ENCODE results near the gene LTBP1. TPM values are rescaled to one million over a fixed set of nuclear protein-coding genes. Genes with fewer than 3 reads are reported as not detected.

The LTBP1 gene
- total RNA-seq, 1 donor from 2014 or later: 90.4 TPM

DNA sequence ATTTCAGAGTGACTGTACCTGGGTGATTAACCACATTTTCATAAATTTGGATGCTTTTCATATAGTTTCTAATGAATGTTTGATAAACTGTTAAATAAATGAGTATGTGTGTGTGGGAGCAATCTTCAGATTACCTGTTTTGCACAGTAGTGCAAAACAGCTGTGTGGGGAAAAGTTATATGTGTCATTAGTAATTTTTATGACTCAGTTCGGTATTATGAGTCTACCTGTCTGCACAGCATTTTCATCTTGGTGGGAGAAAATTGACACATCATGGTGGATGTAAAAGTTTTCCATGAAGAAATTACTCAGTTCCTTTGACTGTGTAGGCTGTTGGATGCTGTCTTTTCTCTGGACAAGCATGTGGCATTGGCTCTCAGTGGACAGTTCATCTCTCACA is 43.8 kb downstream of the LTBP1 start:
- no peak for ATAC-seq
- no peak for DNase-seq (ENCODE audit: missing footprints)
- intact Hi-C loops (cut with DNase I): no loop called here

DNA sequence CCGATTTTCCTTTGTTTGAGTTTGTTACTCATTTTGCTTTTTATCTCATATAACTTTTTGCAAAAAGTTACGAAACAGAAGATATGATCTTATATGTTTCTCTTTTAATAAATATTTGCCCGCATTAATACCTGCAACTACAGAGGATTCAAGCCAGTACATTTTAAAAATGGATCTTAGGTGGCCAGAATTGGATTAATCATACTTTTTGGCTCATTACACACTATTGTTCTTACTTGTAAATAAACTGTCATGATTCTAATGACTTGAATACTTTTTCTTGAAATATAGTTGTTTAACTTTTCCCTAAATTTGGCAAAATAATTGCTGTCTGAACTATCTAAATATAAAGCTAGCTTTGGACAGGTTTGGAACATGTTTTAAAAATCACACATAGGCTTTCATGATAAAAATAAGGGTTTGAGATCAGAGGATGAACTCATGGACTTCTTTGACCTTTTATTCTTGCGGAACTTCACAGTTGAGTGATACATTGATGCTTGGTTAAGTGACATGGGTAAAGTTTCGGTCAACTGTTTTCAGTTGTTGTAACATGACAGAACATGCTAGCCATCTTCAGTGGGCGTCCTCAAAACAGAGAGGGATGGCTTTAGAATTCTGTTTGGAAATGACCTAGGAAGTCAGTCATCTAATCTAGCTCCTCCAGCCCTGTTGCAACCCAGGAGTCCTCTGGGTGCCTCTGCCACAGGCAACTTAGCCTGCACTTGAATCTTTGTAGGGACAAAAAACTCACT is 44.5 kb downstream of the LTBP1 start:
- intact Hi-C loops (cut with DNase I): no loop called here
- no peak for DNase-seq (ENCODE audit: missing footprints)
- ATAC-seq: no peak

DNA sequence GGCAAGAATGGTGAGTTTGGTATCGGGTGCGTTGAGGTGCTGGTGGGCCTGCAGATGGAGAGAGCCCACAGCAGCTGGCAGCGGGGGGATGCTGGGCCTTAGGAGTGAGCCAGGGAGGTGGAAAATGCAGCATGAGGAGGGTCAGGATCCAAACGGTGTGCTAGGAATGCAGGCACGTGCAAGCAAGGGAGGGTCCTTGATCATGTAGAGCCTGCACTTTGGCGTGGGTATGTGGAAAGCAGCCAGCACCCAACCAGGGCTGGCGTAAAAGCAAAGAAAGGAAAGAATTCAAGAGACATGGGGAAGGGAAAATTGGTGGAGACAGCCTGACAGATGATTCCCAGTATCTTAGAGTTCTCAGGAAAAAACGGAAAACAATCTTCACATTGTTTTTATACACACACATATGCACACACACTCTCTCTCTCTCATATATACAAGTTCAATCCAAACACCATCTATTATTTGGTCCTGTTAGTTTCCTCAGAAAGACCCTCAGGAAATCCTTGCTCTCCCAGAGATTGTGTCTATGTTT is 46.3 kb downstream of the LTBP1 start:
- no peak for DNase-seq (ENCODE audit: missing footprints)
- intact Hi-C loops (cut with DNase I): no loop called here
- no peak for ATAC-seq

DNA sequence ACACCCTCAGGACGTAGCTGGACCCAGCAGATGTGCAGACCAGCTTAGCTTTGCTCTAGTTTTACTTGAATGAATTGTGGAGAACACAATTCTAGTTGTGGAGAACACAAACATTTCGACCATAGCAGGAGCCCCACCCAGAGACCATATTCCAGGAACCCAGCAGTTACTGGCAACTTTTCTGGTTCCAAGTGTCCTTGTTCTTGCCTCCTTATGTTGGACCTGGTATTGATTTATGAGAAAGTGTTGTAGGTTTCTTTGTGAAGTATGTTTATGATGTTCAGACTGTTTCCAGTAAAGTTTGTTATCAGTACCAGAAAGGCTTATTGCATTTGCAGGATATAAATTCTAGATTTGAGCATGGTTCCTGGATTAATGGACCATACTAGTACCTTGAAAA is 51.0 kb downstream of the LTBP1 start:
- DNase-seq (ENCODE audit: missing footprints): no peak
- no peak for ATAC-seq

DNA sequence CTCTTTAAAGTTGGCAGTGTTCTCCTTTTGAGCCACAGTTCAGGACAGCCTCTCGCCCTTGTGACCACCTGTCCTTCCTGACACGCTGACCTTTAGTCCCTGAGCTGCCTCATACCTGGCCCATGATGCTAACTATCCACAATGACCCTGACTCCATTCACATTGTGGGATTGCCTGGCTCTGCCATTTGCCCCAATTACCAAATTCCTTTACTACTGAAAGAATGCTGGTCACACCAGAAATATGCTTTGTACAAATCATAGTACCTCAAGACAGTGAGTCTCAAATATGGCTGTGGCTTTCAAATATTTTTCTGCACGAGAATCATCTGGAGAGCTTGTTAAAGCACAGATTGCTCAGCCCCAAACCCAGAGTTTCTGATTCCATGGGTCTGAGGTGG is 54.2 kb downstream of the LTBP1 start:
- ATAC-seq (no peak), DNase-seq (ENCODE audit: missing footprints) (no peak)
- intact Hi-C loops (cut with DNase I): no loop called here

More for the DNA sequence above, 51.0 kb downstream of the LTBP1 start:
- intact Hi-C loops (cut with DNase I): no loop called here

DNA sequence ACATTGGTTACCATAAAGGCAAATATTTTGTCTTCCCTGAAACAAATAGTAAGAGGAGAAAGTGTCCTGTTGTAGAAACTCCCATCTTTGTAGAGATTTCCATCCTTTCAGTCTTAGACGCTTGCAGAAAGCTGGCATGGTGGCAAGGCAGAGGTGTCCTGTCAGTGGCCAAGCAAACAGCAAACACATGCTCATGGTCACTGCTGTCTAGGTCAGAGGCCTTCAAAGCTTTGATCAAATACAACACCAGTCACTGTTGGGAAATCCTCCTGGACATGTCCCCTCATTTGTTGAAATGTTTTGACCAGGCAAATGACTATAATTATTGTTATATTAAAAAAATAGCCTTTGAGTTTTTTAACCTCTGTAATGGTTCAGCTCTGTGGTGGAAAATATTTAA is 55.1 kb downstream of the LTBP1 start:
- no peak for ATAC-seq

DNA sequence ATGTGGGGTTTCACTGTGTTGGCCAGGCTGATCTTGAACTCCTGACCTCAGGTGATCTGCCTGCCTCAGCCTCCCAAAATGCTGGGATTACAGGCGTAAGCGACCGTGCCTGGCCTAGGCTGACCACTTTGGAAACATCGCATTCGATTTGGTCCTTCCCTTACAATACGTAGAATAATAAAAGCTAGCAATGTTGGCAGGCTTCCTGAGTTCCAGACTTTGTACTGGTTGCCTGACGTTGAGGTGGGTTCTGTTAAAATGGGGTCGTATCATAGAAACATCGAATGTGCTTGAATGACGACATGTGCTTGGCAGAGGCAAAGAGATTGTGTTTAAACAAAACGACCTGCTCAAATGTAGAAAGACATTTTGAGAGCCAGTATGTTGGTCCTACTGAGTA is 56.1 kb downstream of the LTBP1 start:
- ATAC-seq: no peak
- intact Hi-C loops (cut with DNase I): no loop called here
- no peak for DNase-seq (ENCODE audit: missing footprints)

More for the DNA sequence above, 55.1 kb downstream of the LTBP1 start:
- intact Hi-C loops (cut with DNase I): no loop called here
- no peak for DNase-seq (ENCODE audit: missing footprints)

DNA sequence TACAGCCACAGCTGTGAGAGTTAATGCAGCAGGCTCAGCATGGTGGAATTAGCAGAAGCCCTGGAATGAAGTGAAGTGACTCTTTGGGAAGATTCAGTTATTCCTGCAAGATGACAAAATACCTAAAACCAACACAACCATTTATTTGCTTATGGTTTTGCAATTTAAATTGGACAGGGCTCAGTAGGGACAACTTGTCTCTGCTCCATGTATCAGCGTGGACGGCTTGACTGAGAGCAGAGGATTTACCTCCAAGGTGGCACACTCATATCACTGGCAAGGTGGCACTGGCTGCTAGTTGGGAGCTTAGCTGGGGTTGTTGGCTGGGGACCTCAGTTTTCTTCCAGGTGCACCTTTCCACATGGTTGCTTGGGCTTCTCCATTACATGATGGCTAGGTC is 58.3 kb downstream of the LTBP1 start:
- DNase-seq (ENCODE audit: missing footprints) (no peak), ATAC-seq (no peak)
- intact Hi-C loops (cut with DNase I): no loop called here

DNA sequence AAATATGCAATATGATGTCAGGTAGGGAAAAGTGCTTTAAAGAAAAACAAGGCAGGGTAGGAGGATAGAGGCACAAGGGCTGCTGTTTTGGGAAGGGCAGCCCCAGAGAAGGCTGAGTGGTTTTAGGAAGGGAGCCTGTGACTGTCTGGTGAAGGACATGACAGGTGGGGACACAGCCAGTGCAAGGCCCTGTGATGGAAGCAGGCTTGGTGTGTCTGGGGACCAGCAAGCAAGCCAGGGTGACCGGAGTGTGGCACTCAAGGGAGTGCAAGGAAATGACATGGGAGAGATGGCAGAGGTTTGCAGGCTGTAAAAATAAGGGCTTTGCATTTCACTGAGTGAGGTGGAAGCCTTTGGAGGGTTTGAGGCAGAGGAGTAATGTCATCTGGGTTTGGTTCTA is 62.0 kb downstream of the LTBP1 start:
- intact Hi-C loops (cut with DNase I): no loop called here
- ATAC-seq (peak; percentile 59), DNase-seq (ENCODE audit: missing footprints) (no peak)

DNA sequence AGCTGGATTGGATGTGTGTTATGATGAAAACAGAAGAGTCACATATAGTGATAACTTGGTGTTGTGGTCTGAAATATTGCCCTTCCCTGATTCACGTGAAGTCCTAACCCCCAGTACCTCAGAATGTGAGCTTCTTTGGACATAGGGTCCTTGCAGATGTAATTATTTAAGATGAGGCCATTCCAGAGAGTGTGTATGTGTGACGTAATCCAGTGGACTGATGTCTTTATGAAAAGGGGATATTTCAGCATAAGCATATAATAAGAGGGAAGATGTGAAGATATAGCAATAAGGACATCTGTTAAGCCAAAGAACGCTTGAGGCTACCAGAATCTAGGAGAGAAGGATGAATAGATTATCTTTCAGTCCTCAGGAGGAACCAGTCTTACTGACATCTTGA is 62.5 kb downstream of the LTBP1 start:
- DNase-seq (ENCODE audit: missing footprints) (no peak), ATAC-seq (no peak)
- intact Hi-C loops (cut with DNase I): no loop called here

DNA sequence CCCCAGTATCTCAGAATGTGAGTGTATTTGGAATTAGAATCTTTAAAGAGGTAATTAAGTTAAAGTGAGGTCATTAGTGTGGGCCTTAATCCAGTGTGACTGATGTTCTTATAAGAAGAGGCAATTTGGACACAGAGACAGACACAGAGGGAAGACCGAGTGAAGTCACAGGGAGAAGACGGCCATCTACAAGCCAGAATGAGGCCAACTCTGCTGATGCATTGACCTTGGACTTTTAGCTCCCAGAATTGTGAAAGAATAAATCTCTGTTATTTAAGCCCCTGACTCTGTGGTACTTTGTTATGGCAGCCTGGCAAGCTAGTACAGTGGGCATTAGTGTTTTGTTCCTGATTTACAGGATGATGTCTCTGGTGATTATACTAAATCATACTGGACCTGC is 64.6 kb downstream of the LTBP1 start:
- DNase-seq (ENCODE audit: missing footprints) (no peak), ATAC-seq (no peak)
- intact Hi-C loops (cut with DNase I): loop anchor here (5.0 kb wide), 1 partner anchor 34 kb away; no protein-coding TSS in a partner anchor

DNA sequence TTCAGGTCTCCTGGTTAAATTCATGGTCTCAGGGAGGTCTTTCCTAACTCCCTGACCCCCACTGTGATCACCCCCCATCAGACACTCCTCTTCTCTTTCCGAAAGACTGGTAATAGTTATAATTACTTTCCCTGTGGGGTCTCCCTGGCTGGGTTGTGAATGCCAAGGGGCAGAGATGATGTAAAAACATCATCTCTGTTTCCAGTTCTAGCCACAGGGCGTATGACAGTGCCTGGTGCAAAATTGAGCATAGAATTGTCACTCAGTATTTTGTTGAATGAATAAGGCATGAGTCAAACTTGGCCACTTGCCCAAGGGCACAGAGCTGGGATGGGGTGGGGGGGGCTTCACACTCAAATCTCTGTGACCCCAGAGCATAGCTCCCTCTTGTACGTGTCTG is 65.2 kb downstream of the LTBP1 start:
- no peak for DNase-seq (ENCODE audit: missing footprints)
- ATAC-seq: no peak
- intact Hi-C loops (cut with DNase I): loop anchor here (5.0 kb wide), 1 partner anchor 35 kb away; no protein-coding TSS in a partner anchor

DNA sequence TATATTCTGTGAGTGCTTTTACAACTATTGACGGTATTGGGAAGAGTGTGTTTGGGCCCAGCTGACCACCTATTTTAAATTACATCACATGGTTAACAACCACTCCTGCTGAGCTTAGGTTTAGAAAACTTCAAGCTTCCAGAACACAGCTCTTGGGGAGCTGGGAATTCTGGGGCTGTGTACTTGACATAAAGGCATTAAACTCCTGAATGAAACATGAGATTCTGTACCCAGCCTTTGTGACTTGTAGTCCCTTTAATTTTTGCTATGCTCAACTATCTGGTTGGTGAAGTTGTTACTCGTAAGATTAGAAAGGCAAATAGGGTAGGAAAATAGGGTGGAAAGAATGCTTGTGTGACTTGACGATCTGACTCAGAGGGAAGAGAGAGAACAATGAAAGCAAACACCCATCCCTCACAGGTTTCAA is 66.9 kb downstream of the LTBP1 start:
- no peak for ATAC-seq
- intact Hi-C loops (cut with DNase I): loop anchor here (5.0 kb wide), 1 partner anchor 36 kb away; no protein-coding TSS in a partner anchor

DNA sequence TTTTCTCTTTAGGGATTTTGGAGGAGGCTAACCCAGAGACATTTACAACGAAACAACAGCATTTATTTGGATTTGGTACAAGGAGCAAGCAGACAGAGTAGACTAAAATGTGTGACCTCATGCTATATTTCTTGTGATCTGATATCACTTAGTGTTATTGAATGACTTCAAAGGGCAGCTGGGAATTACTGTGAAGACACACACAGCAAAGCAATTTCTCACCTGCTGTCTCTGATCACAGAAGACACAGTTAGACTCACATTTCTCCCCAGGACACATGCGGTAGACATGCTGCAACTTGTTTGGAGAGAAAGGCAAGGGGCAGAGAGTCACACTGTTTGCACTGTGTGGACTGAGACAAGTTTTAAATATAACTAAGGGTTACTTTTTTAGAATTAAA is 67.5 kb downstream of the LTBP1 start:
- ATAC-seq: no peak
- intact Hi-C loops (cut with DNase I): loop anchor here (5.0 kb wide), 1 partner anchor 37 kb away; no protein-coding TSS in a partner anchor
- DNase-seq (ENCODE audit: missing footprints): no peak

More for the DNA sequence above, 66.9 kb downstream of the LTBP1 start:
- DNase-seq (ENCODE audit: missing footprints): no peak

DNA sequence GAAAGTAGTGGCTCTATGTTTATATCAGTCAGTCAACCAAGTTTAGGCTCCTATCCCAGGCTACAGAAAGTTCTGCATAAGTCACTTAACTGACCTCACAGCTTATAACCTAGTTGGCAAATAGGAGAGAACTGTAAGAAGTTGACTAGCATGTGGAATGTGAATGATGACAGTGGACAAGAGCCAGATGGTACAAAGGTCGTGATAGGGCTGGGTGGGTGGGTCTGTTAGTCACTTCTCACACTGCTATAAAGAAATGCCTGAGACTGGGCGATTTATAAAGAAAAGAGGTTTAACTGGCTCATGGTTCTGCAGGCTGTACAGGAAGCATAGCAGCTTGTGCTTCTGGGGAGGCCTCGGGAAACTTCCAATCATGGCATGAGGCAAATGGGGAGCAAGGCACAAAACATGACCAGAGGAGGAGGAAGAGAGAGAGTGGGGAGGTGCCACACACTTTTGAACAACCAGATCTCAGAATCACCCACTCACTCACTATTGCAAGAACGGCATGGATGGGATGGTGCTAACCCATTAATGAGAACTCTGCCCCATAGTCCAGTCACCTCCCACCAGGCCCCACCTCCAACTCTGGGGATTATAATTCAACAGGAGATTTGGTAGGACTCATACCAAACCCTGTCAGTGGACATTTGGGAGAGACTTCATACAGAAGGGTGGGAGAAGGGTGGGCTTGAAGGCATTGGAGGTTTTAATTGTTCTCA is 68.8 kb downstream of the LTBP1 start:
- intact Hi-C loops (cut with DNase I): no loop called here

DNA sequence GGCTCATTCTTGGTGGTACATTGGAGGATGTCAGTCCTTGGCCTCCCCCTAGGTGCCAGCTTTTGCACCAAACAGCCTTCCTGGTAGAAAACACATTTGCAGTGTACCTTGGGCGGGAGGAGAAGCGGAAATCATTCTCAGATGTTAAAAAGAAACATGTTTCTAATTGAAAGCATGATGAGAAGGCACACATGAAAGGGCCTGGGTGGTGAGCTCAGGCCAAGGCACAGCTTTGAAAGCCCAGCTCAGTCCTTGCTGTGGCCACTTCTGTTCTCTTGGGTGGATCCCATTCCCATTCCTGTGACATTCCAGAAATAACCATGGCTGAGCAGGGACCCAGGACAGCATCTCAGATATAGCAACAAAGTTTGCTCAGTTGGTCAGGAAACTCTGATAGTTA is 71.5 kb downstream of the LTBP1 start:
- DNase-seq (ENCODE audit: missing footprints) (no peak), ATAC-seq (no peak)
- intact Hi-C loops (cut with DNase I): no loop called here

More for the DNA sequence above, 68.8 kb downstream of the LTBP1 start:
- ATAC-seq (peak; percentile 86), DNase-seq (ENCODE audit: missing footprints) (no peak)

DNA sequence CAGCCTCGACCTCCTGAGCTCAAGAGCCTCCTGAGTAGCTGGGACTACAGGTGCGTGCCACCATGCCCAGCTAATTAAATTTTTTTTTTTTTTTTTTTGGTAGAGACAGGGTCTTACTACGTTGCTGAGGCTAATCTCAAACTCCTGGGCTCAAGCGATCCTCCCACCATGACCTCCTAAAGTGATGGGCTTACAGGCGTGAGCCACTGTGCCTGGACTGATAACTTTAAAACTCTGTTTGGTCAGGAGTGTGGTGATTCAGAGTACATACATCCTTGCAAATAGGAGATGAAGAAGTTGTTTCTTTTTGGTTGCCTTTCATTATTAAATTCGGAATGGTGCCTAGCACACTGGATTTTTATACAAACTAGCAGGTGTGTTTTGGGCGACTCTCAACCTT is 73.0 kb downstream of the LTBP1 start:
- DNase-seq (ENCODE audit: missing footprints) (no peak), ATAC-seq (no peak)
- intact Hi-C loops (cut with DNase I): no loop called here

DNA sequence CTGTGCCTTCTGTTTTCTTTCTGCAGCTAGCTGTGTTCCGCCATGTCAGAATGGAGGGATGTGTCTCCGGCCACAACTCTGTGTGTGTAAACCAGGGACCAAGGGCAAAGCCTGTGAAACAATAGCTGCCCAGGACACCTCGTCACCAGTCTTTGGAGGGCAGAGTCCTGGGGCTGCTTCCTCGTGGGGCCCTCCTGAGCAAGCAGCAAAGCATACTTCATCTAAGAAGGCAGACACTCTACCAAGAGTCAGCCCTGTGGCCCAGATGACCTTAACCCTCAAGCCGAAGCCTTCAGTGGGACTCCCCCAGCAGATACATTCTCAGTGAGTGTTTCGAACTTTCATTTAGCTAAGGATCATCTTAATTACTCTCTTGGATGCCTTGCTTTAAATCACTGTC is 74.1 kb downstream of the LTBP1 start:
- no peak for DNase-seq (ENCODE audit: missing footprints)
- peak; percentile 13 for ATAC-seq
- intact Hi-C loops (cut with DNase I): no loop called here

DNA sequence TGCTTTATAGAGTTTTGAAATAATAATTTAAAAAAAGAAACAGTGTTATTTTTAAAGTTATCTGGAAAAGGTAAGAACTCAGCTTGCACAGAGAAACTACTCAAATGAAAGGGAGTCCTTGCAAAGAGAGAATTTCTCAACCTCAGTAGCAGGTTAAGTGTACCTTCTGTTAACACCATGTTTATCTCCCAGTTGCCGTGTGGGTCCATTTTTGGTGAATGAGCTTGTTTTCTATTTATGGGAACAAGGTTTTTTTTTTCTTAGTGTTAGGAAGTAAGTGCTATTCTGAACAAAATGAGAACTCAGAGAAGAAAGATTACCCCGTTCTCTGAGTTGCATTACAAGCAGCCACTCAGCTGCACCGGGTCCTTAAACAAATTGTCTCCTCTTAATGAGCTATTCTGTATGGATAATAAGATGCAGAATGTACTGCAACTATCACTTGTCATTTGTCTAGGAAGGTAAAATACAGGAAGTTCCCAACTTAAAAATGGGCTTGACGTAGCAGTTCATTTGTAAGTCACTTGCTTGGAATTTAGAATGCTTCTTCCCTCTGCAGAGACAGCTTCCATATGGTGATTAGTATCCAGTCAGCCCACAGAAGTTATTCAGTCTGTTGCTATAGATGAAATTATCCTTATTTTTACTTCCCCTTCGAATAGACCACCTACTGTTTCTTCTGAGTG is 74.9 kb downstream of the LTBP1 start:
- ATAC-seq (peak; percentile 43), DNase-seq (ENCODE audit: missing footprints) (no peak)
- intact Hi-C loops (cut with DNase I): no loop called here
